H1 (cell line): ENCODE measurements around the gene NDUFS7. TPM values are rescaled to one million over a fixed set of nuclear protein-coding genes. Genes with fewer than 3 reads are reported as not detected.

ENCODE experiments used
- CTBP2 ChIP-seq: IDR thresholded peaks from 2 replicates; pipeline ENCODE4 v1.7.0; 2011; ENCODE audit warnings: borderline replicate concordance, mild to moderate bottlenecking, moderate library complexity, mixed read lengths, low read length; ENCODE audit not compliant: insufficient read depth, insufficient read length
- GTF2F1 ChIP-seq: IDR thresholded peaks from 2 replicates; pipeline ENCODE4 v1.6.1; 2012; ENCODE audit warnings: low read depth, low read length, improper control_type of control experiment, borderline replicate concordance
- JUND ChIP-seq: IDR thresholded peaks from 2 replicates; pipeline ENCODE4 v1.6.1; 2011; ENCODE audit warnings: mild to moderate bottlenecking, improper control_type of control experiment, low read length
- NRF1 ChIP-seq: IDR thresholded peaks from 2 replicates; pipeline ENCODE4 v1.6.1; 2011; ENCODE audit warnings: mild to moderate bottlenecking, low read depth, low read length, improper control_type of control experiment
- RBBP5 ChIP-seq: IDR thresholded peaks from 2 replicates; pipeline ENCODE4 v1.7.1; 2012; ENCODE audit warnings: low read depth, mild to moderate bottlenecking, inconsistent platforms, low read length, moderate library complexity, borderline replicate concordance
- RFX5 ChIP-seq: IDR thresholded peaks from 2 replicates; pipeline ENCODE4 v1.6.1; 2011; ENCODE audit warnings: low read depth, low read length, improper control_type of control experiment, borderline replicate concordance
- polyA plus RNA-seq, 7 experiments: library from polyadenylated mRNA; depleted of rRNA in 3 of 7; stranded (reverse) in 5 of 7; unstranded in 2 of 7; fragments of >200 nt in 5 of 7; fragments of 200-250 nt in 2 of 7; gene quantifications; 1 replicate in 5 of 7; 2 replicates in 1 of 7; 4 replicates in 1 of 7; pipeline versions ENCODE4 v1.2.1 to v1.2.3, GENCODE V29; 2011 to 2013; ENCODE audit warnings: missing spikeins in 2 of 7, mixed read lengths in 2 of 7
- total RNA-seq: library from RNA; stranded (reverse); fragmentation: NEBNext Ultra II Directional; extraction: Animal tissue kit (Norgen Biotek cat#: 25700); gene quantifications from 2 replicates; pipeline ENCODE4 v1.2.1, GENCODE V29; 2021
- TF ChIP-seq, protein P1 (sequence below): fragments of 300-600 bp; sonication (generic); IDR thresholded peaks from 2 replicates; pipeline ENCODE4 v1.7.1; 2012; ENCODE audit warnings: low read length, moderate library complexity, mild to moderate bottlenecking, inconsistent platforms; ENCODE audit not compliant: insufficient replicate concordance

NDUFS7 gene
- total and polyA plus RNA-seq, 2 of the 8 experiments (the other 6 are each of a cell fraction or from before 2014, with no cell fraction given) = 78.1 to 309 TPM

GRCh38 chr19:1407528-1408299 is 24.0 kb downstream of the NDUFS7 start, which contains the start of gene DAZAP1 (continued):
- TF ChIP-seq, protein P1, sequence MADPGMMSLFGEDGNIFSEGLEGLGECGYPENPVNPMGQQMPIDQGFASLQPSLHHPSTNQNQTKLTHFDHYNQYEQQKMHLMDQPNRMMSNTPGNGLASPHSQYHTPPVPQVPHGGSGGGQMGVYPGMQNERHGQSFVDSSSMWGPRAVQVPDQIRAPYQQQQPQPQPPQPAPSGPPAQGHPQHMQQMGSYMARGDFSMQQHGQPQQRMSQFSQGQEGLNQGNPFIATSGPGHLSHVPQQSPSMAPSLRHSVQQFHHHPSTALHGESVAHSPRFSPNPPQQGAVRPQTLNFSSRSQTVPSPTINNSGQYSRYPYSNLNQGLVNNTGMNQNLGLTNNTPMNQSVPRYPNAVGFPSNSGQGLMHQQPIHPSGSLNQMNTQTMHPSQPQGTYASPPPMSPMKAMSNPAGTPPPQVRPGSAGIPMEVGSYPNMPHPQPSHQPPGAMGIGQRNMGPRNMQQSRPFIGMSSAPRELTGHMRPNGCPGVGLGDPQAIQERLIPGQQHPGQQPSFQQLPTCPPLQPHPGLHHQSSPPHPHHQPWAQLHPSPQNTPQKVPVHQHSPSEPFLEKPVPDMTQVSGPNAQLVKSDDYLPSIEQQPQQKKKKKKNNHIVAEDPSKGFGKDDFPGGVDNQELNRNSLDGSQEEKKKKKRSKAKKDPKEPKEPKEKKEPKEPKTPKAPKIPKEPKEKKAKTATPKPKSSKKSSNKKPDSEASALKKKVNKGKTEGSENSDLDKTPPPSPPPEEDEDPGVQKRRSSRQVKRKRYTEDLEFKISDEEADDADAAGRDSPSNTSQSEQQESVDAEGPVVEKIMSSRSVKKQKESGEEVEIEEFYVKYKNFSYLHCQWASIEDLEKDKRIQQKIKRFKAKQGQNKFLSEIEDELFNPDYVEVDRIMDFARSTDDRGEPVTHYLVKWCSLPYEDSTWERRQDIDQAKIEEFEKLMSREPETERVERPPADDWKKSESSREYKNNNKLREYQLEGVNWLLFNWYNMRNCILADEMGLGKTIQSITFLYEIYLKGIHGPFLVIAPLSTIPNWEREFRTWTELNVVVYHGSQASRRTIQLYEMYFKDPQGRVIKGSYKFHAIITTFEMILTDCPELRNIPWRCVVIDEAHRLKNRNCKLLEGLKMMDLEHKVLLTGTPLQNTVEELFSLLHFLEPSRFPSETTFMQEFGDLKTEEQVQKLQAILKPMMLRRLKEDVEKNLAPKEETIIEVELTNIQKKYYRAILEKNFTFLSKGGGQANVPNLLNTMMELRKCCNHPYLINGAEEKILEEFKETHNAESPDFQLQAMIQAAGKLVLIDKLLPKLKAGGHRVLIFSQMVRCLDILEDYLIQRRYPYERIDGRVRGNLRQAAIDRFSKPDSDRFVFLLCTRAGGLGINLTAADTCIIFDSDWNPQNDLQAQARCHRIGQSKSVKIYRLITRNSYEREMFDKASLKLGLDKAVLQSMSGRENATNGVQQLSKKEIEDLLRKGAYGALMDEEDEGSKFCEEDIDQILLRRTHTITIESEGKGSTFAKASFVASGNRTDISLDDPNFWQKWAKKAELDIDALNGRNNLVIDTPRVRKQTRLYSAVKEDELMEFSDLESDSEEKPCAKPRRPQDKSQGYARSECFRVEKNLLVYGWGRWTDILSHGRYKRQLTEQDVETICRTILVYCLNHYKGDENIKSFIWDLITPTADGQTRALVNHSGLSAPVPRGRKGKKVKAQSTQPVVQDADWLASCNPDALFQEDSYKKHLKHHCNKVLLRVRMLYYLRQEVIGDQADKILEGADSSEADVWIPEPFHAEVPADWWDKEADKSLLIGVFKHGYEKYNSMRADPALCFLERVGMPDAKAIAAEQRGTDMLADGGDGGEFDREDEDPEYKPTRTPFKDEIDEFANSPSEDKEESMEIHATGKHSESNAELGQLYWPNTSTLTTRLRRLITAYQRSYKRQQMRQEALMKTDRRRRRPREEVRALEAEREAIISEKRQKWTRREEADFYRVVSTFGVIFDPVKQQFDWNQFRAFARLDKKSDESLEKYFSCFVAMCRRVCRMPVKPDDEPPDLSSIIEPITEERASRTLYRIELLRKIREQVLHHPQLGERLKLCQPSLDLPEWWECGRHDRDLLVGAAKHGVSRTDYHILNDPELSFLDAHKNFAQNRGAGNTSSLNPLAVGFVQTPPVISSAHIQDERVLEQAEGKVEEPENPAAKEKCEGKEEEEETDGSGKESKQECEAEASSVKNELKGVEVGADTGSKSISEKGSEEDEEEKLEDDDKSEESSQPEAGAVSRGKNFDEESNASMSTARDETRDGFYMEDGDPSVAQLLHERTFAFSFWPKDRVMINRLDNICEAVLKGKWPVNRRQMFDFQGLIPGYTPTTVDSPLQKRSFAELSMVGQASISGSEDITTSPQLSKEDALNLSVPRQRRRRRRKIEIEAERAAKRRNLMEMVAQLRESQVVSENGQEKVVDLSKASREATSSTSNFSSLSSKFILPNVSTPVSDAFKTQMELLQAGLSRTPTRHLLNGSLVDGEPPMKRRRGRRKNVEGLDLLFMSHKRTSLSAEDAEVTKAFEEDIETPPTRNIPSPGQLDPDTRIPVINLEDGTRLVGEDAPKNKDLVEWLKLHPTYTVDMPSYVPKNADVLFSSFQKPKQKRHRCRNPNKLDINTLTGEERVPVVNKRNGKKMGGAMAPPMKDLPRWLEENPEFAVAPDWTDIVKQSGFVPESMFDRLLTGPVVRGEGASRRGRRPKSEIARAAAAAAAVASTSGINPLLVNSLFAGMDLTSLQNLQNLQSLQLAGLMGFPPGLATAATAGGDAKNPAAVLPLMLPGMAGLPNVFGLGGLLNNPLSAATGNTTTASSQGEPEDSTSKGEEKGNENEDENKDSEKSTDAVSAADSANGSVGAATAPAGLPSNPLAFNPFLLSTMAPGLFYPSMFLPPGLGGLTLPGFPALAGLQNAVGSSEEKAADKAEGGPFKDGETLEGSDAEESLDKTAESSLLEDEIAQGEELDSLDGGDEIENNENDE = no peak
- TF ChIP-seq RFX5 = no peak
- TF ChIP-seq JUND = no peak
- TF ChIP-seq CTBP2 = no peak
- no peak for TF ChIP-seq RBBP5
- TF ChIP-seq GTF2F1 = no peak
- peak; percentile 1; the same call in 1 of the 2 replicates for TF ChIP-seq NRF1
